Panc1 (cell line): ENCODE results near the gene LTO1. TPM values are rescaled to one million over a fixed set of nuclear protein-coding genes. Genes with fewer than 3 reads are reported as not detected.

Source experiments
- ATAC-seq: fragments of 200-7000 bp; cut with Tn5 transposase; 2 replicates; pipeline ENCODE4 v1.9.1; 2020; ENCODE audit warnings: mild to moderate bottlenecking, moderate library complexity
- BruUV-seq: library from RNA; stranded (reverse); fragments of 400-500 nt; replicated peaks from 2 replicates; lab custom pipeline; 2021; lab: Mats Ljungman, UMichigan
- CTCF ChIA-PET: fragments of 300-600 bp; sonication (Branson Sonifier 250); formaldehyde crosslinking; loops from one replicate; lab custom pipeline; 2022; ENCODE audit warnings: antibody characterized with exemption; lab: Charles Lee
- POLR2A ChIA-PET: fragments of 300-600 bp; sonication (Branson Sonifier 250); formaldehyde crosslinking; loops from one replicate; lab custom pipeline; 2022; ENCODE audit warnings: antibody characterized with exemption; lab: Charles Lee
- DNase-seq: peaks from one replicate; pipeline ENCODE4 v3.0.0-alpha.2; 2010; ENCODE audit warnings: low read depth, low spot score
- H3K27ac ChIP-seq: 2 replicates; pipeline ENCODE4 v1.5.1; 2011; ENCODE audit warnings: mild to moderate bottlenecking, low read length, inconsistent platforms
- H3K27me3 ChIP-seq: fragments of 200-500 bp; sonication (Bioruptor generic); 2 replicates; pipeline ENCODE4 v1.6.0; 2014; ENCODE audit warnings: low read length, inconsistent platforms; ENCODE audit not compliant: control insufficient read depth, insufficient read depth
- H3K36me3 ChIP-seq: fragments of 200-500 bp; sonication (Bioruptor generic); 2 replicates; pipeline ENCODE4 v1.5.1; 2014; ENCODE audit warnings: inconsistent platforms, mild to moderate bottlenecking, low read length, moderate library complexity; ENCODE audit not compliant: control insufficient read depth, insufficient read depth
- H3K4me1 ChIP-seq: 2 replicates; pipeline ENCODE4 v1.5.1; 2011; ENCODE audit warnings: inconsistent platforms, mild to moderate bottlenecking, low read length, moderate library complexity; ENCODE audit not compliant: control insufficient read depth, insufficient read depth
- H3K4me3 ChIP-seq, 2 experiments: 2 replicates each; pipeline ENCODE4 v1.5.1; 2011 to 2012; ENCODE audit warnings: low read depth in 2 of 2, low read length in 2 of 2, mild to moderate bottlenecking in 2 of 2, inconsistent platforms in 1 of 2, moderate library complexity in 1 of 2
- H3K9me3 ChIP-seq: fragments of 200-500 bp; sonication (Bioruptor generic); 2 replicates; pipeline ENCODE4 v1.5.1; 2014; ENCODE audit warnings: low read depth, mild to moderate bottlenecking, inconsistent platforms, low read length, moderate library complexity; ENCODE audit not compliant: control insufficient read depth, insufficient read depth
- CTCF ChIP-seq: fragments of 450-650 bp; IDR thresholded peaks from 2 replicates; pipeline ENCODE4 v1.5.1; 2017; ENCODE audit warnings: mild to moderate bottlenecking
- POLR2AphosphoS5 ChIP-seq: IDR thresholded peaks from 2 replicates; pipeline ENCODE4 v1.6.1; 2012; ENCODE audit warnings: mild to moderate bottlenecking, low read depth, low read length, moderate library complexity
- REST ChIP-seq, 2 experiments: IDR thresholded peaks; 2 replicates each; pipeline ENCODE4 v1.6.1; 2011 to 2012; ENCODE audit warnings: low read depth in 2 of 2, control low read depth in 1 of 2, low read length in 1 of 2, mild to moderate bottlenecking in 1 of 2, moderate library complexity in 1 of 2; ENCODE audit not compliant: insufficient read depth in 1 of 2
- SIN3A ChIP-seq: IDR thresholded peaks from 2 replicates; pipeline ENCODE4 v1.6.1; 2012; ENCODE audit warnings: low read depth, mild to moderate bottlenecking, low read length, moderate library complexity, borderline replicate concordance; ENCODE audit not compliant: insufficient read depth
- TCF7L2 ChIP-seq: IDR thresholded peaks from 2 replicates; pipeline ENCODE4 v1.6.1; 2011; ENCODE audit warnings: mild to moderate bottlenecking, low read depth, low read length, inconsistent platforms
- in situ Hi-C: cut with HindIII; loops from 2 replicates; pipeline ENCODE4 v1.10.0; 2016; ENCODE audit warnings: low sequenced_read_pairs, low pct_unique_long_range_greater_than_20kb
- intact Hi-C: fragments of 100-400 bp; cut with micrococcal nuclease; formaldehyde crosslinking; loops from one replicate; pipeline ENCODE4 v1.10.0; 2022; ENCODE audit not compliant: unreplicated experiment
- total RNA-seq: library from RNA; stranded (reverse); gene quantifications from one replicate; pipeline ENCODE4 v1.2.1, GENCODE V29; 2021; ENCODE audit not compliant: unreplicated experiment

LTO1 gene
- total RNA-seq, 1 experiment from 2014 or later = 28.7 TPM

- no TSS peak for BruUV-seq
- intact Hi-C loops (loop anchor here (5.0 kb wide), 1 partner anchor 98 kb away; no protein-coding TSS in a partner anchor), in situ Hi-C loops (no loop called here)
- H3K27me3 ChIP-seq = peaks cover 3% of the 10 kb centered on the region; the same call in 1 of the 2 replicates
- peaks cover 7% of the 10 kb centered on the region for H3K4me1 ChIP-seq
- POLR2A ChIA-PET = no interaction called here
- H3K9me3 ChIP-seq = no peaks in the 10 kb centered on the region
- H3K36me3 ChIP-seq = no peaks in the 10 kb centered on the region
- ATAC-seq = peak; percentile 71
- no peak for DNase-seq
- H3K27ac ChIP-seq = no peak within 1 kb of the TSS
- H3K4me3 ChIP-seq = peak within 1 kb of the TSS; percentile 35 to 55
- CTCF ChIA-PET = interaction anchor here (0.7 to 0.9 kb wide), 2 partner anchors 8 to 355 kb away, joined by 3 to 4 read pairs; no protein-coding TSS in a partner anchor
- TF ChIP-seq TCF7L2 (no peak), SIN3A (no peak), REST (IDR thresholded peaks at IDR 0.05; ENCODE audit: insufficient read depth in 1 of 2, low read depth in 2 of 2, low read length in 1 of 2) (no peak), CTCF (no peak), POLR2AphosphoS5 (no peak)
Observed at GRCh38 chr11:69703768-69704507, 28.8 kb upstream of the LTO1 start, which contains the start of gene FGF19. Gene FGF19, minus strand, starts transcription at chr11:69704022. Its CDS starts 146 bp downstream, at chr11:69703876.

GRCh38 chr11:69703453-69703767 lies 28.3 kb upstream of the LTO1 start:
- DNase-seq (no peak), ATAC-seq (peak; percentile 2; the same call in 1 of the 2 replicates)
- Histone ChIP-seq H3K4me3 (no peak overlapping the region), H3K27me3 (peaks cover 3% of the 10 kb centered on the region; the same call in 1 of the 2 replicates), H3K27ac (no peak overlapping the region), H3K36me3 (no peaks in the 10 kb centered on the region), H3K4me1 (peaks cover 7% of the 10 kb centered on the region), H3K9me3 (no peaks in the 10 kb centered on the region)
- ChIA-PET CTCF (no interaction called here), POLR2A (no interaction called here)
- in situ Hi-C loops (no loop called here), intact Hi-C loops (loop anchor here (5.0 kb wide), 1 partner anchor 99 kb away; no protein-coding TSS in a partner anchor)
- TF ChIP-seq SIN3A = no peak
- no peak for TF ChIP-seq CTCF
- TF ChIP-seq TCF7L2 = no peak
- no peak for TF ChIP-seq REST (IDR thresholded peaks at IDR 0.05; ENCODE audit: insufficient read depth in 1 of 2, low read depth in 2 of 2, low read length in 1 of 2)
- TF ChIP-seq POLR2AphosphoS5 = no peak
- BruUV-seq = no TSS peak
